Stimulated activated CD4-positive, alpha-beta T cell treated with anti-CD3 and anti-CD28 coated beads, Interleukin-12 subunit alpha, Interleukin-12 subunit beta, amount 100 ng/mL, for 4 hours (primary cell): Measurements from ENCODE around the gene WNT2.

Source experiments
- DNase-seq: peaks from one replicate; pipeline ENCODE4 v3.0.0-alpha.2; 2020

The WNT2 gene

GRCh38 chr7:117322741-117323304 lies at the start of gene WNT2:
TSS of gene WNT2 (minus strand) at chr7:117323058. CDS start at chr7:117322989, 69 bp downstream.
- DNase-seq = no peak

DNA sequence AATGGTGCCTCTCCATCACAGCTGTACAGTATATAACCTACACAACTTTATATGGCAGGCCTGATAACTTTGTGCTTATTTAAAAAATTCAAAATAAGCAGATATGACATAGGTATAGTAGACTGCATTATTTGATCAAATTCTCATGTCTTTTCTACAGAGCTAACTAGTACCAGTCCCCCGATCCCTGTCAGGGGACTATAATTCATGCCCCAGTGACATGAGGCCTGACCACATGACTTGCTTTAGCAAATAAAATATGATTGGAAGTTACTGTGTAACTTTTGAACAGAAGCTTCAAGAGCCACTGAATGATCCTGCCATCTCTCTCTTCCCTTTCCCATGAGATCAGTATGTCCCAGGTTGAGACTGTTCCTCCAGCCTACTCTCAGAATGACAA lies 49.2 kb upstream of the WNT2 start:
- no peak for DNase-seq

DNA sequence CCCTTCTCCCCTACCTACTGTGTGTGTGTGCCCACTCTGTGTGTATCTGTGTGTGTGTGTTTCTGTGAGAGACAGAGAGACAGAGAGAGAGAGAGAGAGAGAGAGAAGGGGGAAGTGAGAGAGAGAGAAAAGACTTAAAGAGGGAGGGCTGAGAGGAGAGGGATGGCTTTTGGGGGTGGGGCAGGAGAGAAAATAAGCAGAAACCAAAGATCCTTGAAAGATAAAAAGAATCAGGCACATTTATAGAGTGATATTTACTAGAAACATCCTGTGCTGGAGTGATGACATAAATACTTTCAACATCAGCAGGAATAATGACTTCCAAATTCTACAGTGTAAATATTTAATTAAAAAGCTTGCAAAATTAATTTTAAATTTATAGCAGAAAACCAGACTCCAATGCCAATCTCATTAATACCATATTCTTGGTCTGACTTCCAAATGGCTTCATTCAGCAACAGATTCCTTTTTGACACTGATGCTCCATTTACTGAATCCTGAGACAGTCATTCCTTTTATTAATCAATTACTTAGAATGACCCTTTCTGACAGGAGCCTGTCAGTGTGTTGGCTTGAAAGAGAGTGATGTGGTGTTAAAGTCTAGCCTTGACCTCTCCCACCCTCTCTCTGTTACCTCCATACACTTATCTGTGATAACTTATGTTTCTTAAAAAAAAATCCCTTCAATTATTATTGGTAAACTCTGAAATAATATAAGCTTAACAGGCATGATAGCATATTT lies 41.7 kb upstream of the WNT2 start:
- no peak for DNase-seq

DNA sequence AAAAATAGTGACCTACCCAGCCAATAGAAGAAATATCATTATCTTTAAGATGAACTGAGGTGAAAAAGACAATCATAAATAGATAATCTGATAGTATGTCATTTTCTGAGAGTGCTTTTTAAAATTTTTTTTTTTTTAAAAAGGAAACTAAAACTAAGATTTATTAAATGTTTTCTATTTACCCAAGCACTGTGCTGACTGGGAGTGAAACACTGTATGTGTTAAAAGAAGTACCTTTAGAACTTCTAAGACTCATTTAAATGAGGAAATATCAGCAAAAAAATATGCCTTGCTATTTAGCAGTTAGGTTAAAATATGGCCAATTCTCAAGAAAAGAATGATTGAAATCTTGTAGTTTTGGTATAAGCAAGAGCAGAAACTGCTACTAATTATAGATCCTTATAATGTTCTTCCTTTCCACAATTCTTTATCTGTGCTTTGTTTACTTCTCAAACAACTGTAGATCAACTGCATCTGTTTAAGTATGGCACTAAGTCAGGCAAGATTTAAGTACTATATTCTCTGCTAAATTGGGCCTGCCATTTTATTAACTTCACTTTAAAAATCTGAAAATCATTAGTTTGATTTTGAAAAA lies 39.5 kb upstream of the WNT2 start:
- DNase-seq = no peak

DNA sequence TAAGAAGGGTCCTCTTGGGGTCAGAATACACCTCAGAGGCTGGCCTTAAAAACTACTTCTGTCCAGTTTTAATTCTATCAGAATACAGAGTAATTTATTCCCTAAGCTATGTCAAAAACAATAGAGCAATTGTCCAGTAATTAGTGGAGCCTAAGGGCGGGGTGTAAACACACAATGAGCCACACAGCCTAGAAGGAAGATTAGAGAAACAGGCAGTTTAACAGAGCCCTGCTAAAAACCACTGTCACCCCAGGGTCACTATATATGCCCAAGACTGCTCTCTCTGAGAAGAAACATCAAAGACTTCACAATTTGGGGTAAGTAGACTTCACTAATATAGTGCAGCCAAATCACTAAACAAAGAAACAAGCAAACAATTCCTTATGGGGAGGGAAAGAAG lies 27.2 kb upstream of the WNT2 start:
- DNase-seq = no peak

- DNase-seq = no peak
Measured at GRCh38 chr7:117349570-117349969, 26.7 kb upstream of the WNT2 start.

- no peak for DNase-seq
Measured at GRCh38 chr7:117347962-117348672, 25.3 kb upstream of the WNT2 start.

DNA sequence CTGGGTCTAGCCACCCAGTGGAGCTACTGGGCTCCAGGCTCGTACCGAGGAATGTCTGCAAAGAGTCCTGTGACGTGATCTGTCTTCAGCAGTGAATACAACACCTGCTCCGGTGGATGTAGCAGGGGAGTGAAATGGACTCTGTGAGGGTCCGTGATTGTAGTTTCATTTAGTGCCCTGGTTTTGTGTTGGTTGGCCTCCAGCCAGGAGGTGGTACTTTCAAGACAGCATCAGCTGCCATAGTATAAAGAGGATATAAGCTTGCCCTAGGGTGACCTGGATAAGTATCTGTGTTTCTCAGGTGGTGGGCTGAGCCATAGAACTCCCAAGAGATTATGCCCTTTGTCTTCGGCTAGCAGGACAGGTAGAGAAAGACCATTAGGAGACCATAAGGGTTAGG lies 24.6 kb upstream of the WNT2 start:
- no peak for DNase-seq

- no peak for DNase-seq
Measured at GRCh38 chr7:117346161-117346560, 23.3 kb upstream of the WNT2 start.

- no peak for DNase-seq
Measured at GRCh38 chr7:117338020-117338419, 15.2 kb upstream of the WNT2 start.

DNA sequence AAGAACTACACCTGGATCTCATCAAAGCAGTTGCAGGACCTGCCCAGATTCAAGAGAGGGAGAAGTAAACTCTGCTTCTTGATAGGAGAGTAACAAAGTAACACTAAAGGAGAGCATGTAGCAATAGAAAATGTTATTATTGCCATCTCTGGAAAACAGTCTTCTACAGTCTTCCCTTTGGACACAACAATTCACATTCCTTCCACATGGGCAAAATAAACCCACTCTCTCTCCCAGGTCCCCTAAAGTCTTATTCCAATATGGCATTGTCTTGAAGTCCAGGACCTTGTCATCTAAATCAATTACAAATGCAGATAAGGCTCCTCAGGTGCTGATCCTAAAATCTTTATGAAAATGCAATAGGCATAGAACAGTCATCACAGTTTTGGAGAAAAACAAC lies 10.3 kb upstream of the WNT2 start:
- no peak for DNase-seq

DNA sequence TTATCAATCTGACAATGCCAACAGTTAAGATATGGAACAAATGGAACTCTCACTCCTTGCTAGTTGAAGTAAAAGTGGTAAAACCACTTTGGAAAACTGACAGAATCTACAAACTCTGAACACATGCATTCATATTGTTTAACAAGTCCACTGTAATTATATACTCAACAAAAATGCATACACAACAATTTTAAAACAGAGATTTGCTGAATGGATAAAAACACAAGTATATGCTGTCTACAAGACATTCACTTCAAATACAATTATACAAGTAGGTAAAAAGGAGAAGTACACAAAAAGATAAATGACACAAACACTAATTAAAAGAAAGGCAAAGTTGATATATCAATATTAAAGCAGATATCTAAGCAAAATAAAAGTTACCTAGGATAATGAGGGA lies 9.2 kb upstream of the WNT2 start:
- no peak for DNase-seq

- no peak for DNase-seq
Measured at GRCh38 chr7:117325836-117326235, 3.0 kb upstream of the WNT2 start.

DNA sequence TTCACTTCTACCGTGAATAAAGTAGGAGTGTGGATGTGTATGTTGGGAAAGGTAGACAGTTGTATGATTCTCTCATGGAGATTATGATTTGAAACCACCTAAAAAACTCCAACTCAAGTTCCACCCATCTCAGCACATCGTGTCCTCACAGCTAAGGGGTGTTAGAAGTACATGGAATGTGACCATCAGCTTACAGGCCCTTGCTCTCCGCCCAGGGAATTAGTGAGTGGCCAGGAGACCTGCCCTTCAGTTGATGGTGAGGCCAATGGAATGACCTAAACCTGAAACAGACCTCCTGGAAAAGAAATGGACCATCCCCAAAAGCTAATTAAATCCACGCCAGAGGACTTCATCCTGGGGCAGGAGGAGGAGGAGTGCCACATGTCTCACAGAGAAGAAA lies 2.1 kb upstream of the WNT2 start:
- no peak for DNase-seq

DNA sequence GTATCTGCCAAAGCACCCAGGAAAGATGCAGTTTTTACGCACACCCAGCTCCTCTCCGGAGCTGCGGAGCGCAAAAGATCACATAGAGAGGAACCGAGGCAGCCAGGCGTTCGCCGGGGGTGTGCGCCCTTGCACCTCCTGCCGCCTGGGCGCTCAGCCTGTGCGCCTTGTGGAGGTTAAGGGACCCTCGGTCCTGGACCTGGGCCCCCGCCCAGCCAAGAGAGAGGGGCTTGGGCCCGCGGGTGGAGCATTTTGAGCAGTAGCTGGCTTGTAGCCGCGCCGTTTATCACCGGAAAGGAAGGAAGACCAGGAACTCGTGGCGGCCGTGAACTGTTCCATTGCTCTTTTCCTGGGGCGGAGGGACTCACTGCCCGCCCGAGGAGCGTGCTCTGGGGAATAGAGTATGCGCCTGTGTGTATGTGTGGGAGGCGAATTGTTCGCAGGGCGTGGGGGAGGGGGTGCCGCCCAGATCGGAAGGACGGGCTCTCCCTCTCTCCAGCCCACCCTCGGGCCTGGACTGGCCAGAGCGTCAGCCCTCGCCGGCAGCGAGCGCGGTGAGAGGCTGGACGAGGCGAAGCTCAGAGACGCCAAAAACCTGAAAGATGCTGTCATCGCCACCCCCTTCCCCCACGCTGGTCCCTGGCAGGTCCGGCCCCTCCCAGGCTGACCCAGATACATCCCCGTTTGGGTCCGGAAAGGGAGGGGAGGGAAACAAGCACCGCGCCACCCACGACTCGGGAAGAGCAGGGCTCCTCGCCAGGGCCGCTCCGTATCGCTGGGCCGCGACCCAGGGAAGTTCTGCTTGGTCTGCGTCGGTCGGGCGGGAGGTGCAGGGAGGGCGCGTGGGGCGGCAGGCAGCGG lies 1.2 kb upstream of the WNT2 start:
- no peak for DNase-seq

GRCh38 chr7:117323305-117323850 lies 520 bp upstream of the WNT2 start:
- DNase-seq = no peak

DNA sequence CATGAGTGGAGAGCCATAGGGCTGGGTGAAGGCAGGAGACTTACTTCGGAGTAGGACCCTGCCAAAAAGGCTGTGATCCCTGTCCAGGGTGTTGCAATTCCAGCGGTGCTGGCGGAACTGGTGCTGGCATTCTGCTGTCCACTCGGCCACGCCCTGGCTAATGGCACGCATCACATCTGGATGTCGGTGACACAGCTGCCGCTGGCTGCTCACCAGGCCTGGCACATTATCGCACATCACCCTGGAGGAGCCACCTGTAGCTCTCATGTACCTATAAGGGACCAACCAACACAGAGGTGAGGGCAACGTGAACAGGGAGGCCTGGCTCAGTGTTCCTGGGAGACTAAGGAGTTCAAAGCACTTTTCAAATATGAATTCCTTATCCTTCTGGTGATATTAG lies 2.3 kb downstream of the WNT2 start:
- no peak for DNase-seq

GRCh38 chr7:117319181-117319580 lies 3.7 kb downstream of the WNT2 start:
- DNase-seq = no peak

- DNase-seq = no peak
Measured at GRCh38 chr7:117313582-117313981, 9.3 kb downstream of the WNT2 start.

DNA sequence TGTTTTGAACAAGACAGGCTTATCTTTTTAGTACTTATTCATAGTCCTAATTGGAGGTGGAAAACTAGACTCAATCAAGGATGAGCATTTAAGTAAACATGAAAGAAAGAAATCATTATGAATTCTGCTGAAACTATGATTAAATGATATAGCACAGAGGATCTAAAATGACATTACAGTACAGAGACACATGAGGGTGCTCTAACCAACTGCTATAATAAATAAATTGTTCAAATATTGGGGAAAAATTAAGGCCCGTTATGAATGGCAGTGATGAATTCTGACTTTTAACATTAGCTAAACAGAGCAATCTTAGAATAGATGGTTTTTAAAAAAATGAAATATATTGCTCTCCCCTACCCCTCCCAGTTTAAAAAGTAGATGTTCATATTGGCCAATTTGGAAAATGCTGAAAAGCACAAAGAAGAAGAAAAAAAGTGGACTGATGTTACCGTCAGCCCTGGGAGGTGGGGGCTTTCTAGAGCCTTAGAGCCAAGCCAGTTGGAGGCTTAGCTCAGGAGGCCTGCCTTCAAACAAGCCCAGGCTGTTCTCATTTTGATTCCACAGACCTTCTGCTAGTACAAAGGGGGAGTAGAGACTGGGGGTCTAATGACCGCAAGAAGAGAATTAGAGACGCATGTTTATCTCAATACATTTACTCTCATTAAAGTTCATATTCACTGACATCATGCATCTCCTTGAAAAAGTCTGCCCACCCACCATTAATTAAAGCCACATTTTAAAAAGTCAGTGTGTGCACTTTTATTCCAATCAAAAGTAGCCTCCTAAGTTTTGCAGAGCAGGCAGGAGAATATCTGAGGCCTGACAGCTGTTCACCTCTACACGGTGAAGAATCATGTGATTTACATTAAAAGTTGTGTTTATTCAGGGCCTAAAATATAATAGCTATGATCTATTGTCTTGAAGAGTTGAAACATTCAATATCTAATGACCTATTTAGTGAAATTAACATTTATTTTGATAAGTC lies 10.0 kb downstream of the WNT2 start:
- DNase-seq = no peak

DNA sequence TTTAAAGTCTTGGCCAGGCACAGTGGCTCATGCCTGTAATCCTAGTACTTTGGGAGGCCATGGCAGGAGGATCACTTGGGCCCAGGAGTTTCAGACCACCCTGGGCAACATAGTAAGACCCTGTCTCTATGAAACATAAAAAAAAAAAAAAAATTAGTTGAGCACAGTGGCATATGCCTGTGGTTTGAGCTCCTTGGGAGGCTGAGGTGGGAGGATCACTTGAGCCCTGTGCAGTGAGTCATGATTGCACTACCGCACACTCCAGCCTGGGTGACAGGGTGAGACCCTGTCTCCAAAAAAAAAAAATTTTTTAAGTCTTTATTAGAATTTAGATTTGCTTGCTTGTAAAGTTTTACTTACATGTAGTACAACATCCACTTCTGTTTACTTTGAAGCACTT lies 14.0 kb downstream of the WNT2 start:
- no peak for DNase-seq
